ENCODE data around the gene DNLZ. TPM values are rescaled to one million over a fixed set of nuclear protein-coding genes. Genes with fewer than 3 reads are reported as not detected.

Gene DNLZ
- polyA plus RNA-seq, 2 of the 4 experiments (the other 2 are of a cell fraction): 8.0 to 19.9 TPM

GRCh38 chr9:136403538-136403914, 40.0 kb upstream of the DNLZ start:
- no peaks in the 10 kb centered on the region for H3K9me3 ChIP-seq
- H3K27ac ChIP-seq: no peak overlapping the region
- ChIA-PET POLR2A (no interaction called here), CTCF (interaction anchor here (0.7 to 3.8 kb wide), 6 partner anchors 10 to 226 kb away, joined by 3 to 19 read pairs (median 4); partner anchors contain the start of gene DNLZ)
- H3K4me3 ChIP-seq: no peak overlapping the region
- 96% methylated on average over 5 of the region's 5 CpGs for WGBS (ENCODE audit: missing lambda C conversion rate)
- ATAC-seq (no peak), FAIRE-seq (no peak), DNase-seq (ENCODE audit: low read depth in 1 of 2, low spot score in 1 of 2) (no peak)
- TF ChIP-seq CBX8 (IDR thresholded peaks at IDR 0.05): no peak
- TF ChIP-seq RNF2 (IDR thresholded peaks at IDR 0.05; ENCODE audit: borderline replicate concordance, low read depth): no peak
- TF ChIP-seq BHLHE40 (IDR thresholded peaks at IDR 0.05; ENCODE audit: low read depth, low read length): no peak
- no peak for TF ChIP-seq MAX (IDR thresholded peaks at IDR 0.05)
- TF ChIP-seq BCL3 (IDR thresholded peaks at IDR 0.05): no peak
- no peak for TF ChIP-seq JUNB (IDR thresholded peaks at IDR 0.05)
- no peak for TF ChIP-seq ATOH8 (CRISPR knock-in tag; IDR thresholded peaks at IDR 0.05; ENCODE audit: low read depth)
- TF ChIP-seq GATA3 (IDR thresholded peaks at IDR 0.05; ENCODE audit: borderline replicate concordance): no peak
- no peak for TF ChIP-seq RFX5 (IDR thresholded peaks at IDR 0.05)
- TF ChIP-seq KDM1A (IDR thresholded peaks at IDR 0.05; ENCODE audit: low read depth): no peak
- TF ChIP-seq ZFP36 (IDR thresholded peaks at IDR 0.05; ENCODE audit: borderline replicate concordance, partially characterized antibody): no peak
- TF ChIP-seq HOXA7 (CRISPR knock-in tag; IDR thresholded peaks at IDR 0.05): no peak
- TF ChIP-seq ZC3H11A (IDR thresholded peaks at IDR 0.05): no peak
- no peak for TF ChIP-seq PBX3 (IDR thresholded peaks at IDR 0.05)
- no peak for TF ChIP-seq FOSL2 (IDR thresholded peaks at IDR 0.05)
- TF ChIP-seq FOSL2 (CRISPR knock-in tag; IDR thresholded peaks at IDR 0.05): no peak
- no peak for TF ChIP-seq MYC (IDR thresholded peaks at IDR 0.05; ENCODE audit: borderline replicate concordance, low read length)
- H3K4me1 ChIP-seq: peaks cover 10% of the 10 kb centered on the region; the same call in 2 of the 3 replicates
- H3K4me2 ChIP-seq: no peak overlapping the region

- TF ChIP-seq PHF8 (IDR thresholded peaks at IDR 0.05; ENCODE audit: borderline replicate concordance, low read depth) (no peak), HDAC2 (IDR thresholded peaks at IDR 0.05) (no peak), E2F6 (IDR thresholded peaks at IDR 0.05; ENCODE audit: borderline replicate concordance, low read depth) (no peak), TFCP2L1 (CRISPR knock-in tag; IDR thresholded peaks at IDR 0.05) (no peak), TP53 (CRISPR knock-in tag; IDR thresholded peaks at IDR 0.05) (no peak), CHD4 (IDR thresholded peaks at IDR 0.05; ENCODE audit: borderline replicate concordance) (no peak), CBX2 (IDR thresholded peaks at IDR 0.05; ENCODE audit: borderline replicate concordance, low read depth) (no peak), EHF (CRISPR knock-in tag; IDR thresholded peaks at IDR 0.05) (no peak), MAX (IDR thresholded peaks at IDR 0.05) (no peak), REST (IDR thresholded peaks at IDR 0.05) (no peak), HOXB13 (CRISPR knock-in tag; IDR thresholded peaks at IDR 0.05; ENCODE audit: low read depth) (no peak), FOSL2 (IDR thresholded peaks at IDR 0.05) (no peak), FOSL2 (CRISPR knock-in tag; IDR thresholded peaks at IDR 0.05) (no peak), KDM5A (IDR thresholded peaks at IDR 0.05) (no peak), MAFK (IDR thresholded peaks at IDR 0.05; ENCODE audit: partially characterized antibody) (no peak), ZC3H11A (IDR thresholded peaks at IDR 0.05) (no peak), RFX5 (IDR thresholded peaks at IDR 0.05) (no peak)
- CTCF ChIA-PET: interaction anchor here (0.7 to 8.9 kb wide), 10 partner anchors 10 to 230 kb away, joined by 3 to 100 read pairs (median 6); partner anchors contain the start of gene DNLZ
- H3K4me2 ChIP-seq: no peak overlapping the region
- no peak for DNase-seq (ENCODE audit: low read depth in 1 of 2, low spot score in 1 of 2)
- POLR2A ChIA-PET: interaction anchor here (1.4 to 6.7 kb wide), 3 partner anchors 10 to 39 kb away, joined by 4 to 33 read pairs (median 5); partner anchors contain the start of gene DNLZ
- 80% methylated on average over 13 of the region's 13 CpGs for WGBS (ENCODE audit: missing lambda C conversion rate)
- no peaks in the 10 kb centered on the region for H3K9me3 ChIP-seq
- H3K4me3 ChIP-seq: no peak overlapping the region
- H3K27ac ChIP-seq: no peak overlapping the region
- H3K4me1 ChIP-seq: peaks cover 14% of the 10 kb centered on the region; the same call in 2 of the 3 replicates
- no peak for FAIRE-seq
- ATAC-seq: no peak
These were observed 38.5 kb upstream of the DNLZ start for GRCh38 chr9:136402067-136402466.

All from A549 (cell line).